Activated B cell treated with CpG ODN at 0.5 μM for 24 hours (primary cell): Measurements from ENCODE around the gene TMEM121B. TPM values are rescaled to one million over a fixed set of nuclear protein-coding genes. Genes with fewer than 3 reads are reported as not detected.

ENCODE experiments used
- ATAC-seq: fragments of 200-7000 bp; cut with Tn5 transposase; one replicate; pipeline ENCODE4 v1.10.0; 2021; ENCODE audit warnings: low read depth, mild to moderate bottlenecking, moderate library complexity
- CTCF ChIA-PET: fragments of 350-600 bp; sonication (Branson Sonifier 250); formaldehyde crosslinking; loops from one replicate; lab custom pipeline; 2021; ENCODE audit warnings: antibody characterized with exemption; lab: Charles Lee
- POLR2A ChIA-PET: fragments of 350-600 bp; sonication (Branson Sonifier 250); formaldehyde crosslinking; loops from one replicate; lab custom pipeline; 2021; ENCODE audit warnings: antibody characterized with exemption; lab: Charles Lee
- DNase-seq: peaks from one replicate; pipeline ENCODE4 v3.0.0; 2022
- H3K27ac Mint-ChIP-seq: one replicate; pipeline ENCODE4 v1.8.0; 2020; ENCODE audit warnings: mixed read lengths
- H3K27me3 Mint-ChIP-seq: one replicate; pipeline ENCODE4 v1.8.0; 2021; ENCODE audit warnings: mixed read lengths
- H3K36me3 Mint-ChIP-seq: one replicate; pipeline ENCODE4 v1.8.0; 2021; ENCODE audit warnings: low read depth, mixed read lengths
- H3K4me1 Mint-ChIP-seq: one replicate; pipeline ENCODE4 v1.8.0; 2021; ENCODE audit warnings: mixed read lengths
- H3K4me3 Mint-ChIP-seq: one replicate; pipeline ENCODE4 v1.8.0; 2020; ENCODE audit warnings: mild to moderate bottlenecking, mixed read lengths
- H3K9me3 Mint-ChIP-seq: one replicate; pipeline ENCODE4 v1.8.0; 2020; ENCODE audit warnings: mixed read lengths
- CTCF ChIP-seq: fragments of 200-600 bp; IDR thresholded peaks from one replicate; pipeline ENCODE4 v1.8.0; 2022; ENCODE audit warnings: antibody characterized with exemption, mild to moderate bottlenecking
- intact Hi-C: fragments of 100-400 bp; cut with micrococcal nuclease; formaldehyde crosslinking; loops from one replicate; pipeline ENCODE4 v1.15.1; 2024
- total RNA-seq: library from RNA; stranded (reverse); gene quantifications from 2 replicates; pipeline ENCODE4 v1.2.3, GENCODE V29; 2022

Gene TMEM121B
- total RNA-seq, 1 donor from 2014 or later, result 0.16 TPM

GRCh38 chr22:17096071-17096470 lies 25.1 kb downstream of the TMEM121B start:
- no peaks in the 10 kb centered on the region for H3K27me3 Mint-ChIP-seq
- DNase-seq (no peak), ATAC-seq (no peak)
- no peaks in the 10 kb centered on the region for H3K9me3 Mint-ChIP-seq
- POLR2A ChIA-PET, result no interaction called here
- CTCF ChIA-PET, result no interaction called here
- intact Hi-C loops, result no loop called here
- peaks cover 34% of the 10 kb centered on the region for H3K4me1 Mint-ChIP-seq
- H3K4me3 Mint-ChIP-seq, result no peak overlapping the region
- no peak for TF ChIP-seq CTCF
- peaks cover 37% of the 10 kb centered on the region for H3K36me3 Mint-ChIP-seq
- H3K27ac Mint-ChIP-seq, result no peak overlapping the region

- Mint-ChIP-seq H3K4me1 (peaks cover 38% of the 10 kb centered on the region), H3K36me3 (peaks cover 31% of the 10 kb centered on the region), H3K27ac (no peak overlapping the region), H3K4me3 (no peak overlapping the region), H3K27me3 (no peaks in the 10 kb centered on the region), H3K9me3 (no peaks in the 10 kb centered on the region)
- ChIA-PET CTCF (no interaction called here), POLR2A (no interaction called here)
- DNase-seq (no peak), ATAC-seq (no peak)
- intact Hi-C loops, result loop anchor here (2.0 kb wide), 1 partner anchor 21 kb away; no protein-coding TSS in a partner anchor
- no peak for TF ChIP-seq CTCF
Observed at GRCh38 chr22:17095538-17095937, 25.6 kb downstream of the TMEM121B start.

GRCh38 chr22:17093081-17093480 lies 28.1 kb downstream of the TMEM121B start:
- H3K36me3 Mint-ChIP-seq, result peaks cover 8% of the 10 kb centered on the region
- no peak overlapping the region for H3K27ac Mint-ChIP-seq
- intact Hi-C loops, result no loop called here
- no peaks in the 10 kb centered on the region for H3K9me3 Mint-ChIP-seq
- POLR2A ChIA-PET, result no interaction called here
- DNase-seq, result no peak
- TF ChIP-seq CTCF, result no peak
- peaks cover 29% of the 10 kb centered on the region for H3K4me1 Mint-ChIP-seq
- CTCF ChIA-PET, result no interaction called here
- no peaks in the 10 kb centered on the region for H3K27me3 Mint-ChIP-seq
- no peak overlapping the region for H3K4me3 Mint-ChIP-seq
- ATAC-seq, result no peak

GRCh38 chr22:17091851-17092250 lies 29.3 kb downstream of the TMEM121B start:
- Mint-ChIP-seq H3K4me3 (no peak overlapping the region), H3K9me3 (no peaks in the 10 kb centered on the region), H3K27me3 (no peaks in the 10 kb centered on the region), H3K36me3 (peaks cover 2% of the 10 kb centered on the region), H3K27ac (no peak overlapping the region), H3K4me1 (peaks cover 29% of the 10 kb centered on the region)
- POLR2A ChIA-PET, result no interaction called here
- no peak for ATAC-seq
- no peak for TF ChIP-seq CTCF
- intact Hi-C loops, result no loop called here
- CTCF ChIA-PET, result no interaction called here
- no peak for DNase-seq

GRCh38 chr22:17090550-17090949 lies 30.6 kb downstream of the TMEM121B start:
- intact Hi-C loops, result no loop called here
- Mint-ChIP-seq H3K4me3 (no peak overlapping the region), H3K9me3 (no peaks in the 10 kb centered on the region), H3K4me1 (peaks cover 39% of the 10 kb centered on the region), H3K27me3 (no peaks in the 10 kb centered on the region), H3K36me3 (peaks cover 2% of the 10 kb centered on the region), H3K27ac (no peak overlapping the region)
- POLR2A ChIA-PET, result no interaction called here
- CTCF ChIA-PET, result no interaction called here
- no peak for TF ChIP-seq CTCF
- no peak for DNase-seq
- ATAC-seq, result no peak
